ENCODE data around the gene CCDC33. TPM values are rescaled to one million over a fixed set of nuclear protein-coding genes. Genes with fewer than 3 reads are reported as not detected.

CCDC33 gene
- total RNA-seq, 1 experiment from 2014 or later = not detected

- ATAC-seq (no peak), DNase-seq (ENCODE audit: low read depth, low spot score) (no peak)
- intact Hi-C loops (cut with micrococcal nuclease; ENCODE audit: unreplicated experiment) (no loop called here), in situ Hi-C loops (cut with HindIII; ENCODE audit: low pct_unique_long_range_greater_than_20kb, low sequenced_read_pairs) (no loop called here)
- BruUV-seq (replicated peaks) = no TSS peak
- Histone ChIP-seq H3K27ac (ENCODE audit: low read length) (no peak overlapping the region), H3K4me1 (ENCODE audit: control insufficient read depth, insufficient read depth, low read length) (peaks cover 11% of the 10 kb centered on the region), H3K4me3 (ENCODE audit: low read depth in 2 of 2, low read length in 2 of 2) (no peak overlapping the region), H3K27me3 (ENCODE audit: control insufficient read depth, insufficient read depth, low read length) (no peaks in the 10 kb centered on the region), H3K9me3 (ENCODE audit: control insufficient read depth, insufficient read depth, low read depth, low read length) (no peaks in the 10 kb centered on the region), H3K36me3 (ENCODE audit: control insufficient read depth, insufficient read depth, low read length) (no peaks in the 10 kb centered on the region)
- TF ChIP-seq POLR2AphosphoS5 (IDR thresholded peaks at IDR 0.05; ENCODE audit: low read depth, low read length) = no peak
- no peak for TF ChIP-seq SIN3A (IDR thresholded peaks at IDR 0.05; ENCODE audit: borderline replicate concordance, insufficient read depth, low read depth, low read length)
- TF ChIP-seq TCF7L2 (IDR thresholded peaks at IDR 0.05; ENCODE audit: low read depth, low read length) = no peak
- TF ChIP-seq REST (IDR thresholded peaks at IDR 0.05; ENCODE audit: insufficient read depth in 1 of 2, low read depth in 2 of 2, low read length in 1 of 2) = no peak
- no peak for TF ChIP-seq CTCF (IDR thresholded peaks at IDR 0.05)
- ChIA-PET CTCF (no interaction called here), POLR2A (interaction anchor here (0.7 kb wide), 1 partner anchor 529 kb away, joined by 7 read pairs; no protein-coding TSS in a partner anchor)
Measured at GRCh38 chr15:74222240-74223119, 13.6 kb upstream of the CCDC33 start.

DNA sequence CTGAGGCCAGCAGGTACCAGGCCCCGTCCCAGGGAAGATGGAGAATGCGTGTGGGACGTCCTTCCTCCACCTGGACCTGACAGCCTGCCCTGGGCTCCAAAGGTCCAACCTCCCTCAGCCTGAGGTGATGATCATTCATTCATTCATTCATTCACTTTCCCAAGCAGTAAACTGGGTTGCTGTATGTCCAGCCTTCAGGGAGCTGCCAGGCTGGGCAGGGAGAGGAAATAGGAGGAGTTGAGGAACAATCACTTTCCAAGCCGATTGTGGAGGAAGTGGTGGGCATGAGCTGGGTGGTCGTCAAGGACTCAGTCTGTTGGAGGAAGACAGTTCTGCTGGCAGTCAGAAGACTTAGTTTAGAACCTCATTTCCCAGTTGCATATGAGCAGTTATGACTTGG, 10.2 kb upstream of the CCDC33 start:
- ATAC-seq (no peak), DNase-seq (ENCODE audit: low read depth, low spot score) (no peak)
- Histone ChIP-seq H3K4me1 (ENCODE audit: control insufficient read depth, insufficient read depth, low read length) (peaks cover 11% of the 10 kb centered on the region), H3K27ac (ENCODE audit: low read length) (no peak overlapping the region), H3K9me3 (ENCODE audit: control insufficient read depth, insufficient read depth, low read depth, low read length) (no peaks in the 10 kb centered on the region), H3K36me3 (ENCODE audit: control insufficient read depth, insufficient read depth, low read length) (no peaks in the 10 kb centered on the region), H3K27me3 (ENCODE audit: control insufficient read depth, insufficient read depth, low read length) (no peaks in the 10 kb centered on the region), H3K4me3 (ENCODE audit: low read depth in 2 of 2, low read length in 2 of 2) (no peak overlapping the region)
- ChIA-PET CTCF (no interaction called here), POLR2A (no interaction called here)
- intact Hi-C loops (cut with micrococcal nuclease; ENCODE audit: unreplicated experiment) = no loop called here
- in situ Hi-C loops (cut with HindIII; ENCODE audit: low pct_unique_long_range_greater_than_20kb, low sequenced_read_pairs) = no loop called here
- BruUV-seq (replicated peaks) = no TSS peak
- TF ChIP-seq SIN3A (IDR thresholded peaks at IDR 0.05; ENCODE audit: borderline replicate concordance, insufficient read depth, low read depth, low read length) = no peak
- TF ChIP-seq TCF7L2 (IDR thresholded peaks at IDR 0.05; ENCODE audit: low read depth, low read length) = no peak
- TF ChIP-seq REST (IDR thresholded peaks at IDR 0.05; ENCODE audit: insufficient read depth in 1 of 2, low read depth in 2 of 2, low read length in 1 of 2) = no peak
- no peak for TF ChIP-seq CTCF (IDR thresholded peaks at IDR 0.05)
- TF ChIP-seq POLR2AphosphoS5 (IDR thresholded peaks at IDR 0.05; ENCODE audit: low read depth, low read length) = no peak

All from Panc1 (cell line).